Measurements from ENCODE around the gene PLEKHG2.

The PLEKHG2 gene

DNA sequence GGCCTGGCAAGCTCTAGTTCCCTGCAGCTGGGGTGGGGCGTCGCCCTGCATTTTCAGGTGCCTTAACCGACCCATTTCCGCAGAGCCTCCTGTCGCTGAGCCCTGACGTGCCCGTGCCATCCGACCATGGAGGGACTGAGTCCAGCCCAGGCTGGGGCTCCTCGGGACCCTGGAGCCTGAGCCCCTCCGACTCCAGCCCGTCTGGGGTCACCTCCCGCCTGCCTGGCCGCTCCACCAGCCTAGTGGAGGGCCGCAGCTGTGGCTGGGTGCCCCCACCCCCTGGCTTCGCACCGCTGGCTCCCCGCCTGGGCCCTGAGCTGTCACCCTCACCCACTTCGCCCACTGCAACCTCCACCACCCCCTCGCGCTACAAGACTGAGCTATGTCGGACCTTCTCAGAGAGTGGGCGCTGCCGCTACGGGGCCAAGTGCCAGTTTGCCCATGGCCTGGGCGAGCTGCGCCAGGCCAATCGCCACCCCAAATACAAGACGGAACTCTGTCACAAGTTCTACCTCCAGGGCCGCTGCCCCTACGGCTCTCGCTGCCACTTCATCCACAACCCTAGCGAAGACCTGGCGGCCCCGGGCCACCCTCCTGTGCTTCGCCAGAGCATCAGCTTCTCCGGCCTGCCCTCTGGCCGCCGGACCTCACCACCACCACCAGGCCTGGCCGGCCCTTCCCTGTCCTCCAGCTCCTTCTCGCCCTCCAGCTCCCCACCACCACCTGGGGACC lies 4.6 kb upstream of the PLEKHG2 start:
- no CpG with 5 or more reads among the region's 40 CpGs for WGBS (ENCODE audit: extremely low coverage, insufficient coverage, low lambda C conversion rate)
- Histone ChIP-seq H2AK5ac (ENCODE audit: low read length) (no peak overlapping the region), H3K36me3 (ENCODE audit: control insufficient read depth, insufficient read depth, low read length) (no peaks in the 10 kb centered on the region), H3K4ac (ENCODE audit: low read depth, low read length) (no peak overlapping the region), H3K27ac (ENCODE audit: low read depth, low read length) (peak overlapping the region; percentile 25), H3K9ac (ENCODE audit: low read length) (peak overlapping the region; percentile 99), H4K8ac (ENCODE audit: low read depth, low read length) (no peak overlapping the region), H3K23ac (ENCODE audit: low read length) (peak overlapping the region; percentile 73), H2BK15ac (replicated peaks; ENCODE audit: low read depth) (no peak overlapping the region), H3K27me3 (ENCODE audit: insufficient read depth, low read length, poor library complexity) (no peaks in the 10 kb centered on the region), H3K4me1 (ENCODE audit: control insufficient read depth, low read depth, low read length) (peaks cover 13% of the 10 kb centered on the region), H3K18ac (ENCODE audit: low read length) (peak overlapping the region; percentile 9), H3K4me3 (ENCODE audit: low read length) (peak overlapping the region; percentile 97), H3K79me2 (ENCODE audit: control insufficient read depth, insufficient read depth, low read length) (peaks cover 22% of the 10 kb centered on the region), H3K56ac (ENCODE audit: low read length) (peak overlapping the region; percentile 97), H3K4me2 (ENCODE audit: low read length) (peak overlapping the region; percentile 4), H2BK120ac (ENCODE audit: low read depth, low read length) (no peak overlapping the region), H2BK5ac (ENCODE audit: low read length) (no peak overlapping the region), H4K5ac (ENCODE audit: low read length) (no peak overlapping the region), H3K79me1 (ENCODE audit: low read length) (no peaks in the 10 kb centered on the region)
- no peak for DNase-seq

DNA sequence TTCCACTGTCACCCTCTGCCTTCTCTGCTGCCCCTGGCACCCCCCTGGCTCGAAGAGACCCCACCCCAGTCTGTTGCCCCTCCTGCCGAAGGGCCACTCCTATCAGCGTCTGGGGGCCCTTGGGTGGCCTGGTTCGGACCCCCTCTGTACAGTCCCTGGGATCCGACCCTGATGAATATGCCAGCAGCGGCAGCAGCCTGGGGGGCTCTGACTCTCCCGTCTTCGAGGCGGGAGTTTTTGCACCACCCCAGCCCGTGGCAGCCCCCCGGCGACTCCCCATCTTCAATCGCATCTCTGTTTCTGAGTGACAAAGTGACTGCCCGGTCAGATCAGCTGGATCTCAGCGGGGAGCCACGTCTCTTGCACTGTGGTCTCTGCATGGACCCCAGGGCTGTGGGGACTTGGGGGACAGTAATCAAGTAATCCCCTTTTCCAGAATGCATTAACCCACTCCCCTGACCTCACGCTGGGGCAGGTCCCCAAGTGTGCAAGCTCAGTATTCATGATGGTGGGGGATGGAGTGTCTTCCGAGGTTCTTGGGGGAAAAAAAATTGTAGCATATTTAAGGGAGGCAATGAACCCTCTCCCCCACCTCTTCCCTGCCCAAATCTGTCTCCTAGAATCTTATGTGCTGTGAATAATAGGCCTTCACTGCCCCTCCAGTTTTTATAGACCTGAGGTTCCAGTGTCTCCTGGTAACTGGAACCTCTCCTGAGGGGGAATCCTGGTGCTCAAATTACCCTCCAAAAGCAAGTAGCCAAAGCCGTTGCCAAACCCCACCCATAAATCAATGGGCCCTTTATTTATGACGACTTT lies 3.9 kb upstream of the PLEKHG2 start:
- no peak overlapping the region for H3K23ac ChIP-seq (ENCODE audit: low read length)
- H3K27me3 ChIP-seq (ENCODE audit: insufficient read depth, low read length, poor library complexity), result no peaks in the 10 kb centered on the region
- no peak overlapping the region for H3K4me3 ChIP-seq (ENCODE audit: low read length)
- H3K4me2 ChIP-seq (ENCODE audit: low read length), result peak overlapping the region; percentile 38
- H2BK15ac ChIP-seq (replicated peaks; ENCODE audit: low read depth), result no peak overlapping the region
- H3K4me1 ChIP-seq (ENCODE audit: control insufficient read depth, low read depth, low read length), result peaks cover 13% of the 10 kb centered on the region
- no CpG with 5 or more reads among the region's 20 CpGs for WGBS (ENCODE audit: extremely low coverage, insufficient coverage, low lambda C conversion rate)
- H3K79me2 ChIP-seq (ENCODE audit: control insufficient read depth, insufficient read depth, low read length), result peaks cover 27% of the 10 kb centered on the region
- H2AK5ac ChIP-seq (ENCODE audit: low read length), result peak overlapping the region; percentile 88
- H3K79me1 ChIP-seq (ENCODE audit: low read length), result no peaks in the 10 kb centered on the region
- no peak overlapping the region for H4K8ac ChIP-seq (ENCODE audit: low read depth, low read length)
- H2BK5ac ChIP-seq (ENCODE audit: low read length), result no peak overlapping the region
- H4K5ac ChIP-seq (ENCODE audit: low read length), result no peak overlapping the region
- peak overlapping the region; percentile 99 for H3K9ac ChIP-seq (ENCODE audit: low read length)
- H3K36me3 ChIP-seq (ENCODE audit: control insufficient read depth, insufficient read depth, low read length), result no peaks in the 10 kb centered on the region
- no peak overlapping the region for H3K27ac ChIP-seq (ENCODE audit: low read depth, low read length)
- DNase-seq, result no peak
- no peak overlapping the region for H3K18ac ChIP-seq (ENCODE audit: low read length)
- no peak overlapping the region for H3K4ac ChIP-seq (ENCODE audit: low read depth, low read length)
- no peak overlapping the region for H2BK120ac ChIP-seq (ENCODE audit: low read depth, low read length)
- H3K56ac ChIP-seq (ENCODE audit: low read length), result peak overlapping the region; percentile 65

GRCh38 chr19:39409208-39410016 lies 3.1 kb upstream of the PLEKHG2 start:
- Histone ChIP-seq H2BK120ac (ENCODE audit: low read depth, low read length) (peak overlapping the region; percentile 88), H3K9ac (ENCODE audit: low read length) (peak overlapping the region; percentile 92), H3K4ac (ENCODE audit: low read depth, low read length) (peak overlapping the region; percentile 62), H3K18ac (ENCODE audit: low read length) (peak overlapping the region; percentile 98), H3K27me3 (ENCODE audit: insufficient read depth, low read length, poor library complexity) (no peaks in the 10 kb centered on the region), H4K5ac (ENCODE audit: low read length) (no peak overlapping the region), H4K8ac (ENCODE audit: low read depth, low read length) (peak overlapping the region; percentile 90), H3K4me3 (ENCODE audit: low read length) (peak overlapping the region; percentile 37), H2BK5ac (ENCODE audit: low read length) (peak overlapping the region; percentile 91), H3K4me2 (ENCODE audit: low read length) (peak overlapping the region; percentile 78), H3K36me3 (ENCODE audit: control insufficient read depth, insufficient read depth, low read length) (no peaks in the 10 kb centered on the region), H3K79me2 (ENCODE audit: control insufficient read depth, insufficient read depth, low read length) (peaks cover 35% of the 10 kb centered on the region), H3K27ac (ENCODE audit: low read depth, low read length) (peak overlapping the region; percentile 92), H3K79me1 (ENCODE audit: low read length) (peaks cover 2% of the 10 kb centered on the region), H2BK15ac (replicated peaks; ENCODE audit: low read depth) (no peak overlapping the region), H3K23ac (ENCODE audit: low read length) (no peak overlapping the region), H2AK5ac (ENCODE audit: low read length) (no peak overlapping the region), H3K56ac (ENCODE audit: low read length) (peak overlapping the region; percentile 73), H3K4me1 (ENCODE audit: control insufficient read depth, low read depth, low read length) (peaks cover 13% of the 10 kb centered on the region)
- peak; percentile 94 for DNase-seq
- whole genome bisulfite sequencing (ENCODE audit: extremely low coverage, insufficient coverage, low lambda C conversion rate), result no CpG with 5 or more reads among the region's 52 CpGs

- peaks cover 16% of the 10 kb centered on the region for H3K4me1 ChIP-seq (ENCODE audit: control insufficient read depth, low read depth, low read length)
Observed at GRCh38 chr19:39410017-39410830, 2.2 kb upstream of the PLEKHG2 start.

GRCh38 chr19:39410831-39411080 lies 1.7 kb upstream of the PLEKHG2 start:
- Histone ChIP-seq H2BK15ac (replicated peaks; ENCODE audit: low read depth) (no peak overlapping the region), H2BK5ac (ENCODE audit: low read length) (no peak overlapping the region)

More at GRCh38 chr19:39410017-39410830, 2.2 kb upstream of the PLEKHG2 start:
- Histone ChIP-seq H3K27ac (ENCODE audit: low read depth, low read length) (peak overlapping the region; percentile 92), H3K27me3 (ENCODE audit: insufficient read depth, low read length, poor library complexity) (no peaks in the 10 kb centered on the region), H2AK5ac (ENCODE audit: low read length) (peak overlapping the region; percentile 4), H3K36me3 (ENCODE audit: control insufficient read depth, insufficient read depth, low read length) (no peaks in the 10 kb centered on the region), H2BK15ac (replicated peaks; ENCODE audit: low read depth) (no peak overlapping the region), H3K23ac (ENCODE audit: low read length) (no peak overlapping the region), H3K4me2 (ENCODE audit: low read length) (peak overlapping the region; percentile 78), H3K18ac (ENCODE audit: low read length) (peak overlapping the region; percentile 98), H2BK120ac (ENCODE audit: low read depth, low read length) (peak overlapping the region; percentile 88), H3K56ac (ENCODE audit: low read length) (peak overlapping the region; percentile 73), H3K79me2 (ENCODE audit: control insufficient read depth, insufficient read depth, low read length) (peaks cover 43% of the 10 kb centered on the region), H3K9ac (ENCODE audit: low read length) (peak overlapping the region; percentile 92), H2BK5ac (ENCODE audit: low read length) (peak overlapping the region; percentile 91), H4K5ac (ENCODE audit: low read length) (no peak overlapping the region), H3K4ac (ENCODE audit: low read depth, low read length) (peak overlapping the region; percentile 62), H3K4me3 (ENCODE audit: low read length) (peak overlapping the region; percentile 11), H3K79me1 (ENCODE audit: low read length) (peaks cover 9% of the 10 kb centered on the region), H4K8ac (ENCODE audit: low read depth, low read length) (peak overlapping the region; percentile 90)
- WGBS (ENCODE audit: extremely low coverage, insufficient coverage, low lambda C conversion rate), result no CpG with 5 or more reads among the region's 35 CpGs
- DNase-seq, result peak; percentile 73

More at GRCh38 chr19:39410831-39411080, 1.7 kb upstream of the PLEKHG2 start:
- Histone ChIP-seq H3K27me3 (ENCODE audit: insufficient read depth, low read length, poor library complexity) (no peaks in the 10 kb centered on the region), H3K79me2 (ENCODE audit: control insufficient read depth, insufficient read depth, low read length) (peaks cover 46% of the 10 kb centered on the region), H3K23ac (ENCODE audit: low read length) (no peak overlapping the region), H3K18ac (ENCODE audit: low read length) (peak overlapping the region; percentile 43), H3K4ac (ENCODE audit: low read depth, low read length) (peak overlapping the region; percentile 44), H3K4me1 (ENCODE audit: control insufficient read depth, low read depth, low read length) (peaks cover 16% of the 10 kb centered on the region), H3K79me1 (ENCODE audit: low read length) (peaks cover 12% of the 10 kb centered on the region), H3K9ac (ENCODE audit: low read length) (peak overlapping the region; percentile 92), H3K4me3 (ENCODE audit: low read length) (no peak overlapping the region), H3K36me3 (ENCODE audit: control insufficient read depth, insufficient read depth, low read length) (no peaks in the 10 kb centered on the region), H2AK5ac (ENCODE audit: low read length) (no peak overlapping the region), H3K4me2 (ENCODE audit: low read length) (peak overlapping the region; percentile 78), H3K27ac (ENCODE audit: low read depth, low read length) (peak overlapping the region; percentile 7), H3K56ac (ENCODE audit: low read length) (peak overlapping the region; percentile 73), H4K5ac (ENCODE audit: low read length) (no peak overlapping the region), H2BK120ac (ENCODE audit: low read depth, low read length) (no peak overlapping the region), H4K8ac (ENCODE audit: low read depth, low read length) (no peak overlapping the region)
- no peak for DNase-seq
- no CpG with 5 or more reads among the region's 1 CpG for WGBS (ENCODE audit: extremely low coverage, insufficient coverage, low lambda C conversion rate)
